Stimulated activated CD8-positive, alpha-beta memory T cell treated with anti-CD3 and anti-CD28 coated beads, Interleukin-4, amount 100 ng/mL, for 24 hours (primary cell): Measurements from ENCODE around the gene MYO9A.

Experiments
- DNase-seq: peaks from one replicate; pipeline ENCODE4 v3.0.0-alpha.2; 2020; ENCODE audit warnings: low read depth

MYO9A gene

GRCh38 chr15:71809346-71809745, 308.6 kb downstream of the MYO9A start:
- no peak for DNase-seq

DNA sequence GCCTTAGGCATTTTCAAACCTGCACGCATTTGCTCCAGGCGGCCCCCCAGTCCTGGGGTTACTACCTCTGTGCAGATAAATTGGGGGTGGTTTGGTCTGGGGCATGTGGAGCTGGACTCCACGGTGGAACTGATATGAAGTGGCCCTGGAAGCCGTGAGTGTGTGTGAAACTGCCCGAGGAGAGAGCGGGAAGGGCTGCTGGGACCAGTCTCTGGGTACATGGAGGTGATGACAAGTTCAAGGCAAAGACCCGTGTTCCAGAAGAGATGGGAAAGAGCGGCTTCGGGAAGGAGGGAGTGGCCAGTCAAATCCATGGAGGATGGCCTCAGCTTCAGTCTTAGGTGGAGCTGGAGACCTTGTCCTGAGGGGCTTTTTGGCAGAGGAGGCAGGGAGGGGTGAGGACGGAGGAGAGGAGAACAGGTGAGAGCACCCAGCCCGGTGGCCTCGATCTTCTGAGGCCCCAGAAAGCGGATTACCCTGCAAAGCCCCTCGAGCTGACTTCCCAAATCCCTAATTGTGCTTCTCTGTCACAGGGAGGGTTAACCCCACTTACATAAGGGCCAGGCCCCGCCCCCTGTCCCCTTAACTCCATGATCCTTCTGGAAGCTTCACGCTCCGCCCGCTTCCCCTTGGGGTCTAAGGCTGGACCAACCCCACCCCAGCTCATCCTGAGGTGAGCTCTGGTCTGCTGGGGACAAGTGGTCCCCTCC, 309.5 kb downstream of the MYO9A start:
- DNase-seq: no peak

DNA sequence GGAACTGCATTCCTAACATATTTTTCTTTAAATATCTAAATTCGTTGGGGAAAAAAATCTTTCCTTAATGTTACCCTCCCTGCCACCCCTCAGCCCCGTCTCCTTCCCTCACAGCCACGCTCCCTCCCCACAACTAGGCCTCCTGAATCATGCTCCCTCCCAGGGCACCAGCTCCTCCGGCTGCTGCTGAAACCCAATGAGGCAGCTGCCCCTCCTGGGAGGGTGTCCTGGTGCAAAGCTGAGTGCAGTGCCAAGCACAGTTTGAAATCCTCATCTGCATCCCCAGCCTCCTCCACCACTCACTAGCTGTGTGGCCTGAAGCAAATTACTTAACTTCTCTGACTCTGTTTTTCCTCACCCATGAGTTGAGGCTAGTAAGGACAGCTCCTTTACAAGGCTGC, 310.3 kb downstream of the MYO9A start:
- no peak for DNase-seq

GRCh38 chr15:71807125-71807629, 310.8 kb downstream of the MYO9A start:
- no peak for DNase-seq

- no peak for DNase-seq
Measured at GRCh38 chr15:71806452-71806931, 311.5 kb downstream of the MYO9A start.

- DNase-seq: no peak
Measured at GRCh38 chr15:71804695-71805470, 313.1 kb downstream of the MYO9A start.

GRCh38 chr15:71804226-71804625, 313.7 kb downstream of the MYO9A start:
- DNase-seq: no peak

GRCh38 chr15:71802770-71803169, 315.2 kb downstream of the MYO9A start:
- no peak for DNase-seq

DNA sequence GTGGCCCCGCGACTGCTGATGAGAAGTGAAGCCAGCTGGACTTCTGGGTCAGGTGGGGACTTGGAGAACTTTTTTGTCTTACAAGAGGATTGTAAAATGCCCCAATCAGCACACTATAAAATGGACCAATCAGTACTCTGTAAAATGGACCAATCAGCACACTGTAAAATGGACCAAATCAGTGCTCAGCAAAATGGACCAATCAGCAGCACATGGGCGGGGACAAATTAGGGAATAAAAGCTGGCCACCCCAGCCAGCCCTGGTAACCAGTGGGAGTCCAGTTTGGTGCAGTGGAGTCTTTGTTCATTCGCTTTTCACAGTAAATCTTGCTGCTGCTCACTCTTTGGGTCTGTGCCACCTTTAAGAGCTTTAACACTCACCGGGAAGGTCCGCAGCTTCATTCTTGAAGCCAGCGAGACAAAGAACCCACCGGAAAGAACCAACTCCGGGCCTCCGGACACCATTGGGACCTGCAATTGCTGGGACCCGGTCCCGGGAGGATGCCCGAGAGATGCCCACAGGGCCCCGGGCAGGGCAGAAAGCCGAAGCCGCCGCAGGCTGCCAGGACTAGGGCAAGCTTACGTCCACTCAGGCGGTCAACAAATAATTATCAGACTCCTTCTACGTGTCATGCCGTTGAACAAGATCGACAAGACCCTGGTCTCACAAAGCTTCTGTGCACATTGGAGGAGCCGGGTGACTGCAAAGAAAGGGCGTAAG, 315.9 kb downstream of the MYO9A start:
- no peak for DNase-seq

DNA sequence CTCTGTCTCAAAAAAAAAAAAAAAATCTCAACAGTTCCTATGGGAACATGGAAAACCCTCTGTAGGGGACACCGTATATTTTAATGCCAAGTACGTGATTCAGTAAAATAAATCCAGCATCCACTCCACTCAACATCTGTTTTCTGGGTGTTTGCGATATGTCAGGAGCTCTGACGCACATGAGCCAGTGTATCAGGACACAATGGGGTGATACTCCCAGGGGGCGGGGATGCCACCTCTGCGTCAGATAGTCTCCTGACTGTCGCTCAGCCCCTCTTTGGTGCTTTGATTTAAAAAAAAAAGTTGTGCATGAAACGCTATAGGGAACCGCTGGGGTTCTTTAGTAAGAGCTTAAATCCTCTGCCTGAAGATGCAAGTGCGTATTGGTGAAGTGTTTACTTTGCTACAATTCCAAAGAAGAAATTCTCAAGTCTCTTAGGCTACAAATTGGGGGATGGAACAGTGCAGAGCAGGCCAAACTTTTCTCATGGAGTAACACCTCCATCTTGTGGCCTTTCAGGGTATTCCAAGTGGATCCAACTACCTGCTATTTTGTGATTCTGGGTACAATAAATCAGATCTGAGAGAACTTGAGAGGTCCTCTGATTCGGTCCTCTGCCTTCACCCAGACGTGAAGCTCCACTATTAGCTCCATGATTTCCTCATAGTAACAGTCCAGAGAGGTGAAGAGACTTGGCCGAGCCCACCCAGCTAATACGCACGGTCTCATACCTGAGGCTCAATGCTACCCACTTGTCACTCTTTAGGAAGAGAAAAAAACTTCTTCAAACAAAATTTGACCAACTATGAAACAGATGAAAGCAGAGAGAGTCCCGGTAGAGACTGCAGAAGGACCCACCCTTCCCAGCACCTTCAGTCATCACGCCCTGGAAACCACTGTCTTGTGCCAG, 316.9 kb downstream of the MYO9A start:
- no peak for DNase-seq

GRCh38 chr15:71800190-71800589, 317.8 kb downstream of the MYO9A start:
- no peak for DNase-seq

GRCh38 chr15:71798641-71799040, 319.3 kb downstream of the MYO9A start:
- DNase-seq: no peak

- no peak for DNase-seq
Measured at GRCh38 chr15:71792521-71792920, 325.4 kb downstream of the MYO9A start.

DNA sequence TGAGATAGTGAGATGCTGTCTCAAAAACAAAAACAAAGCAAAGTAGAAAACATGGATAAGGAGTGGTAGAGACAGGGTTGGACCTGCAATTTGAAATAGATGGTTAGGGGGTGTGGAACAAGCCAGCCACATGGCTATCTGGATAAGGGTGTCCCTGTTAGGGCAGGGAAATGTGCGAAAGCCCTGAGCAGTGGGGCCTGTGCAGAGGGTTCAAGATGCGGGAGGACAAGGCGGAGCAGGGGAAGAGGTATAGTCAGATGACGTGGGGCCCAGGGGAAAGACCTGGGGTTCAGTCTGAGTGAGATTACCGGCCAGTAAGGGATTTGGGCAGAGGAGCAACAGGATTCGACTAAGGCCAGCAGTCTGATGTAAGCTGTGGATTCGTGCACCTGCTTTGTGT, 326.0 kb downstream of the MYO9A start:
- no peak for DNase-seq

DNA sequence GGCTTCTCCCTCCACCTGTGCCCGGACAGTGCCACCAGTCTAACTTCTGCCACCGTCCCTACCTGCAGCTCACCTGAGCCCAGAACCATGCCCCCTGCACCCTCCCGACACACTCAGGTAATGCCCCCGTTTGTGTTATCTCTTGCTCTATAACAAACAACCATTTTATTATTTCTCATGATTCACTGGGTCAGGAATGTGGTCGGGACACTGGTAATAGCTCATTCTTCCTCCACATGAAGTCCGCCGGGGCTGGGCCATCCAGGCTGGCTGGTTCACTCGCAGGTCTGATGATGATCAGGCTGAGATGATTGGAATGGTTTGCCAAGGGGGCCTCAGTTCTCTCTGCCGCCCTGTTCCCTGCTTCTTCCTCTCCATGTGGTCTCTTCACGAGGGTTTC, 327.9 kb downstream of the MYO9A start:
- DNase-seq: no peak

- DNase-seq: no peak
Measured at GRCh38 chr15:71789616-71790015, 328.3 kb downstream of the MYO9A start.

GRCh38 chr15:71788646-71789579, 329.0 kb downstream of the MYO9A start:
- no peak for DNase-seq

DNA sequence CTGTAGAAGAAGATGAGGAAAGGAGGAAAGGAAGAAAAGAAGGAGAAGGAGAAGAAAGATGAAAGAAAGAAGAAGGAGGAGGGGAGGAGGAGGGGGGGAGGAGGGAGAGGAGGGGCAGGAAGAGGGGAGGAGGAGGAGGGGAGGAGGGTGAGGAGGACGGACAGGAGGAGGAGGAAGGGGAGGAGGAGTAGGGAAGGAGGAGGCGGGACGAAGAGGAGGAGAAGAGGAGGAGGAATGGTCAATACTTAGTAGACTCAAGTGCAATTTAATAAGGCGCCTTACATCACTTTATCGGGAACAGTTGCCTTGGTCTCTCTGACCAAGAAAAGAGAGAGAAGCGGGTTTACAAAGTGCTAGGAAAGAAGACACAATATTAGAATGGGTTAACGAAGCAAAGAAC, 331.3 kb downstream of the MYO9A start:
- DNase-seq: no peak

- no peak for DNase-seq
Measured at GRCh38 chr15:71785996-71786395, 332.0 kb downstream of the MYO9A start.

DNA sequence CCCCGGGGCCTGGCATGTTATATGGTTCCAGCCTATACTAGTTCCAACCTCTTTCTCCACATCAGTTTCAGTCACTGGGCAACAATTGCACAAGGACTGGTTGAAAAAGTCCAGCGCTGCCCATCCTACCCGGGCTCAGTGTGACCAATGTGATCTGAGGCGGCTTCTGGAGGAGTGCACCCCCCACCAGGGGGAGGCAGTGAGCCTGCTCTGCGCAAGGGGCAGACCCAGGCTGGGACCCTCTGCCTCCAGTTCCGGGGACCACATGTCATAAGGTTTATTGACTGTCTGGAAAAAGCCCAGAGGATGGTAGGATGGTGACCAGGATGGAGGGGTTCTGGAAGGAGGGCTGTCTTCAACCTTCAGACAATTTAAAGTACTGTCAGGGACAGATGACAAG, 333.2 kb downstream of the MYO9A start:
- DNase-seq: peak; percentile 4
